SK-N-SH (cell line): ENCODE data around the gene PKP4.

Source experiments
- EP300 ChIP-seq, 2 experiments: IDR thresholded peaks; 2 replicates each; pipeline versions ENCODE4 v1.4.0 to v1.6.1; 2012; ENCODE audit warnings: borderline replicate concordance in 1 of 2, low read depth in 1 of 2, low read length in 1 of 2
- POLR2AphosphoS5 ChIP-seq: IDR thresholded peaks from 2 replicates; pipeline ENCODE4 v1.6.1; 2012; ENCODE audit warnings: low read depth, low read length
- RCOR1 ChIP-seq: fragments of 150-350 bp; IDR thresholded peaks from 2 replicates; pipeline ENCODE4 v1.6.1; 2017; ENCODE audit warnings: antibody characterized with exemption, low read length
- RFX5 ChIP-seq: IDR thresholded peaks from 2 replicates; pipeline ENCODE4 v1.6.1; 2012; ENCODE audit warnings: mild to moderate bottlenecking, improper control_type of control experiment, low read length
- SIN3A ChIP-seq: IDR thresholded peaks from 2 replicates; pipeline ENCODE4 v1.6.1; 2012; ENCODE audit warnings: low read depth, mild to moderate bottlenecking, low read length, moderate library complexity, borderline replicate concordance
- TAF1 ChIP-seq: IDR thresholded peaks from 2 replicates; pipeline ENCODE4 v1.6.1; 2012; ENCODE audit warnings: low read depth, mild to moderate bottlenecking, low read length, moderate library complexity, borderline replicate concordance
- YY1 ChIP-seq: IDR thresholded peaks from 2 replicates; pipeline ENCODE4 v1.4.0; 2012; ENCODE audit warnings: low read depth, mild to moderate bottlenecking
- TF ChIP-seq, protein P1 (sequence below): fragments of 200-600 bp; sonication (generic); IDR thresholded peaks from 2 replicates; pipeline ENCODE4 v1.6.1; 2017; ENCODE audit warnings: antibody characterized with exemption, mild to moderate bottlenecking, moderate library complexity
- TF ChIP-seq, protein P2 (sequence below): IDR thresholded peaks from 2 replicates; pipeline ENCODE4 v1.4.0; 2012; ENCODE audit warnings: low read depth

- TF ChIP-seq, protein P1, sequence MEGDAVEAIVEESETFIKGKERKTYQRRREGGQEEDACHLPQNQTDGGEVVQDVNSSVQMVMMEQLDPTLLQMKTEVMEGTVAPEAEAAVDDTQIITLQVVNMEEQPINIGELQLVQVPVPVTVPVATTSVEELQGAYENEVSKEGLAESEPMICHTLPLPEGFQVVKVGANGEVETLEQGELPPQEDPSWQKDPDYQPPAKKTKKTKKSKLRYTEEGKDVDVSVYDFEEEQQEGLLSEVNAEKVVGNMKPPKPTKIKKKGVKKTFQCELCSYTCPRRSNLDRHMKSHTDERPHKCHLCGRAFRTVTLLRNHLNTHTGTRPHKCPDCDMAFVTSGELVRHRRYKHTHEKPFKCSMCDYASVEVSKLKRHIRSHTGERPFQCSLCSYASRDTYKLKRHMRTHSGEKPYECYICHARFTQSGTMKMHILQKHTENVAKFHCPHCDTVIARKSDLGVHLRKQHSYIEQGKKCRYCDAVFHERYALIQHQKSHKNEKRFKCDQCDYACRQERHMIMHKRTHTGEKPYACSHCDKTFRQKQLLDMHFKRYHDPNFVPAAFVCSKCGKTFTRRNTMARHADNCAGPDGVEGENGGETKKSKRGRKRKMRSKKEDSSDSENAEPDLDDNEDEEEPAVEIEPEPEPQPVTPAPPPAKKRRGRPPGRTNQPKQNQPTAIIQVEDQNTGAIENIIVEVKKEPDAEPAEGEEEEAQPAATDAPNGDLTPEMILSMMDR: no peak
- TF ChIP-seq POLR2AphosphoS5 (no peak), RCOR1 (no peak), TAF1 (no peak), EP300 (IDR thresholded peaks at IDR 0.05; ENCODE audit: borderline replicate concordance in 1 of 2, low read depth in 1 of 2, low read length in 1 of 2) (no peak), YY1 (no peak), RFX5 (no peak), SIN3A (no peak)
- TF ChIP-seq, protein P2, sequence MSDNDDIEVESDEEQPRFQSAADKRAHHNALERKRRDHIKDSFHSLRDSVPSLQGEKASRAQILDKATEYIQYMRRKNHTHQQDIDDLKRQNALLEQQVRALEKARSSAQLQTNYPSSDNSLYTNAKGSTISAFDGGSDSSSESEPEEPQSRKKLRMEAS: no peak
These were observed 142.2 kb downstream of the PKP4 start for GRCh38 chr2:158598862-158599517.
